Astrocyte (in vitro differentiated cells and primary cell): ENCODE measurements around the gene COPS7B.

Experiments used
- EZH2 ChIP-seq: IDR thresholded peaks from 2 replicates; pipeline ENCODE4 v1.6.1; 2012; ENCODE audit warnings: mild to moderate bottlenecking, low read length, inconsistent platforms; ENCODE audit not compliant: insufficient read depth
- TF ChIP-seq, protein P1 (sequence below): IDR thresholded peaks from 2 replicates; pipeline ENCODE4 v1.5.1; 2011; ENCODE audit warnings: low read depth, mild to moderate bottlenecking, inconsistent platforms, low read length, moderate library complexity; ENCODE audit not compliant: insufficient read depth

DNA sequence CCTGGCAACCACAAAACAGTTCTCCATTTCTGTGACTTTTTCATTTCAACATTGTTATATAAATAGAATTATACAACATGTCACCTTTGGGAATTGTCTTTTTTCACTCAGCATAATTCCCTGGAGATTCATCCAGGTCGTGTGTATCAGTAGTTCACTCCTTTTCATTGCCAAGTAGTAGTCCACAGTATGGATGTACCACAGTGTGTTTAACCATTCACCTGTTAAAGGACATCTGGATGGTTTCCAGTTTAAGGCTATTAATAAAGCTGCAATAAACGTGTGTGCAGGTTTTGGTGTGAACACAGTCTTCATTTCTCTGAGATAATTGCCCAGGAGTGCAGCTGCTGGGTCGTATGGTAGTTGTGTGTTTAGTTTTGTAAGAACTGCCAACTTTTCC lies 35.7 kb downstream of the COPS7B start:
- TF ChIP-seq, protein P1, sequence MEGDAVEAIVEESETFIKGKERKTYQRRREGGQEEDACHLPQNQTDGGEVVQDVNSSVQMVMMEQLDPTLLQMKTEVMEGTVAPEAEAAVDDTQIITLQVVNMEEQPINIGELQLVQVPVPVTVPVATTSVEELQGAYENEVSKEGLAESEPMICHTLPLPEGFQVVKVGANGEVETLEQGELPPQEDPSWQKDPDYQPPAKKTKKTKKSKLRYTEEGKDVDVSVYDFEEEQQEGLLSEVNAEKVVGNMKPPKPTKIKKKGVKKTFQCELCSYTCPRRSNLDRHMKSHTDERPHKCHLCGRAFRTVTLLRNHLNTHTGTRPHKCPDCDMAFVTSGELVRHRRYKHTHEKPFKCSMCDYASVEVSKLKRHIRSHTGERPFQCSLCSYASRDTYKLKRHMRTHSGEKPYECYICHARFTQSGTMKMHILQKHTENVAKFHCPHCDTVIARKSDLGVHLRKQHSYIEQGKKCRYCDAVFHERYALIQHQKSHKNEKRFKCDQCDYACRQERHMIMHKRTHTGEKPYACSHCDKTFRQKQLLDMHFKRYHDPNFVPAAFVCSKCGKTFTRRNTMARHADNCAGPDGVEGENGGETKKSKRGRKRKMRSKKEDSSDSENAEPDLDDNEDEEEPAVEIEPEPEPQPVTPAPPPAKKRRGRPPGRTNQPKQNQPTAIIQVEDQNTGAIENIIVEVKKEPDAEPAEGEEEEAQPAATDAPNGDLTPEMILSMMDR: no peak
- no peak for TF ChIP-seq EZH2
